Neuronal stem cell (in vitro differentiated cells): ENCODE data around the gene NDUFB7.
"Not testable (repeated sequence)": the region's sequence is repeated elsewhere in the genome, so short reads cannot be mapped to it uniquely, and the experiment has no call there.

Source experiments
- DNase-seq: peaks from one replicate; pipeline ENCODE4 v3.0.0-alpha.2; 2013; ENCODE audit warnings: low spot score
- H2AFZ ChIP-seq: one replicate; pipeline ENCODE4 v1.6.1; 2013; ENCODE audit warnings: mild to moderate bottlenecking, low read length, inconsistent platforms
- H2AK5ac ChIP-seq: 2 replicates; pipeline ENCODE4 v1.6.1; 2013; ENCODE audit warnings: low read depth, mild to moderate bottlenecking, inconsistent platforms, low read length, moderate library complexity, mixed read lengths
- H2BK120ac ChIP-seq: 2 replicates; pipeline ENCODE4 v1.6.1; 2013; ENCODE audit warnings: low read depth, mild to moderate bottlenecking, inconsistent platforms, low read length, moderate library complexity, mixed read lengths
- H2BK12ac ChIP-seq: one replicate; pipeline ENCODE4 v1.6.1; 2013; ENCODE audit warnings: low read length, inconsistent platforms
- H2BK15ac ChIP-seq: 2 replicates; pipeline ENCODE4 v1.6.1; 2013; ENCODE audit warnings: mild to moderate bottlenecking, low read length, inconsistent platforms, mixed read lengths
- H2BK5ac ChIP-seq: one replicate; pipeline ENCODE4 v1.6.1; 2013; ENCODE audit warnings: inconsistent platforms, mild to moderate bottlenecking, low read length, moderate library complexity
- H3K14ac ChIP-seq: one replicate; pipeline ENCODE4 v1.6.1; 2013; ENCODE audit warnings: low read length, inconsistent platforms
- H3K18ac ChIP-seq: 2 replicates; pipeline ENCODE4 v1.6.1; 2013; ENCODE audit warnings: low read length, inconsistent platforms
- H3K23ac ChIP-seq: 2 replicates; pipeline ENCODE4 v1.6.1; 2013; ENCODE audit warnings: low read depth, mild to moderate bottlenecking, mixed read lengths, low read length, inconsistent platforms; ENCODE audit not compliant: poor library complexity
- H3K27ac ChIP-seq: replicated peaks from 3 replicates; pipeline ENCODE4 v1.5.1; 2013; ENCODE audit warnings: low read length, inconsistent platforms
- H3K27me3 ChIP-seq, 3 experiments: 2 replicates each; pipeline ENCODE4 v1.6.1; 2013; ENCODE audit warnings: low read length in 3 of 3, mild to moderate bottlenecking in 2 of 3, inconsistent platforms in 1 of 3, low read depth in 1 of 3, mixed read lengths in 1 of 3, moderate library complexity in 1 of 3; ENCODE audit not compliant: control insufficient read depth in 3 of 3, insufficient read depth in 3 of 3
- H3K36me3 ChIP-seq, 2 donors: replicated peaks in 1 of 2; 2 replicates each; pipeline ENCODE4 v1.6.1; 2013; ENCODE audit warnings: low read length in 2 of 2; ENCODE audit not compliant: control insufficient read depth in 2 of 2, insufficient read depth in 2 of 2
- H3K4ac ChIP-seq: 2 replicates; pipeline ENCODE4 v1.6.1; 2013; ENCODE audit warnings: inconsistent platforms, mild to moderate bottlenecking, low read length, moderate library complexity
- H3K4me1 ChIP-seq, 2 donors: 1 replicate in 1 of 2; 2 replicates in 1 of 2; pipeline ENCODE4 v1.6.1; 2013; ENCODE audit warnings: low read length in 2 of 2, low read depth in 1 of 2; ENCODE audit not compliant: control insufficient read depth in 2 of 2, insufficient read depth in 1 of 2
- H3K4me2 ChIP-seq: one replicate; pipeline ENCODE4 v1.6.1; 2013; ENCODE audit warnings: mild to moderate bottlenecking, low read length, inconsistent platforms; ENCODE audit not compliant: insufficient read depth, poor library complexity, severe bottlenecking
- H3K4me3 ChIP-seq, 2 donors: 2 replicates each; pipeline ENCODE4 v1.5.1; 2013; ENCODE audit warnings: low read length in 2 of 2, mild to moderate bottlenecking in 2 of 2, inconsistent platforms in 1 of 2, moderate library complexity in 1 of 2
- H3K79me1 ChIP-seq: one replicate; pipeline ENCODE4 v1.6.1; 2013; ENCODE audit warnings: low read depth, mild to moderate bottlenecking, inconsistent platforms, low read length, moderate library complexity
- H3K9ac ChIP-seq: one replicate; pipeline ENCODE4 v1.6.1; 2013; ENCODE audit warnings: mild to moderate bottlenecking, low read depth, low read length, inconsistent platforms; ENCODE audit not compliant: poor library complexity
- H3K9me3 ChIP-seq, 2 donors: replicated peaks in 1 of 2; 2 replicates each; pipeline versions ENCODE3 to v1.6.1; 2013; ENCODE audit warnings: low read length in 2 of 2, mild to moderate bottlenecking in 2 of 2, inconsistent platforms in 1 of 2, low read depth in 1 of 2, mixed read lengths in 1 of 2, moderate library complexity in 1 of 2; ENCODE audit not compliant: control insufficient read depth in 2 of 2, insufficient read depth in 1 of 2
- H4K8ac ChIP-seq: one replicate; pipeline ENCODE4 v1.6.1; 2013; ENCODE audit warnings: low read depth, mild to moderate bottlenecking, inconsistent platforms, low read length, moderate library complexity
- H4K91ac ChIP-seq: one replicate; pipeline ENCODE4 v1.6.1; 2013; ENCODE audit warnings: low read length, low read depth, mild to moderate bottlenecking, inconsistent platforms; ENCODE audit not compliant: poor library complexity
- WGBS, 2 donors: extraction: QIAGEN DNeasy Blood & Tissue Kit; methylation state at CpG; one replicate each; pipeline ENCODE4 v1.1.7; 2013; ENCODE audit warnings: missing lambda C conversion rate in 2 of 2, mixed read lengths in 1 of 2; ENCODE audit not compliant: insufficient read length in 2 of 2, insufficient replicate concordance in 1 of 2; ENCODE audit errors: extremely low coverage in 2 of 2; 5-methylcytosine and 5-hydroxymethylcytosine counted together

The NDUFB7 gene

GRCh38 chr19:14595558-14595957 is 23.7 kb upstream of the NDUFB7 start:
- no peak overlapping the region for H2BK12ac ChIP-seq
- no peaks in the 10 kb centered on the region for H3K36me3 ChIP-seq
- no peak overlapping the region for H3K4ac ChIP-seq
- no peak overlapping the region for H3K14ac ChIP-seq
- H2AFZ ChIP-seq, result no peak overlapping the region
- H3K4me1 ChIP-seq, result no peaks in the 10 kb centered on the region
- H3K9me3 ChIP-seq, result peaks cover 5 to 24% of the 10 kb centered on the region in 2 donors
- 100% methylated on average over 3 of the region's 3 CpGs for WGBS, 2 donors
- H3K4me3 ChIP-seq, result peak overlapping the region in 1 of 2 donors; percentile 51
- no peak overlapping the region for H2AK5ac ChIP-seq
- H3K79me1 ChIP-seq, result no peaks in the 10 kb centered on the region
- DNase-seq, result no peak
- no peak overlapping the region for H3K18ac ChIP-seq
- H4K91ac ChIP-seq, result no peak overlapping the region
- H3K27ac ChIP-seq, result no peak overlapping the region
- no peak overlapping the region for H2BK15ac ChIP-seq
- peaks cover 0 to 3% (median 0%) of the 10 kb centered on the region in 3 experiments for H3K27me3 ChIP-seq
- H2BK120ac ChIP-seq, result no peak overlapping the region
- no peak overlapping the region for H3K4me2 ChIP-seq
- no peak overlapping the region for H2BK5ac ChIP-seq
- no peak overlapping the region for H4K8ac ChIP-seq
- no peak overlapping the region for H3K9ac ChIP-seq
- no peak overlapping the region for H3K23ac ChIP-seq

- H3K27ac ChIP-seq, H2AFZ ChIP-seq, H2BK120ac ChIP-seq, H2BK12ac ChIP-seq, H3K79me1 ChIP-seq, H2BK15ac ChIP-seq, H3K14ac ChIP-seq, H3K4me1 ChIP-seq, H3K23ac ChIP-seq, H3K4me2 ChIP-seq, H3K9me3 ChIP-seq, H3K9ac ChIP-seq, H3K18ac ChIP-seq, H4K91ac ChIP-seq, H2BK5ac ChIP-seq, H2AK5ac ChIP-seq, H3K27me3 ChIP-seq, H4K8ac ChIP-seq, H3K4me3 ChIP-seq, H3K4ac ChIP-seq, H3K36me3 ChIP-seq, DNase-seq: not testable (repeated sequence)
- WGBS, 2 donors, result no CpG with 5 or more reads among the region's 4 CpGs
These were observed 17.6 kb upstream of the NDUFB7 start for GRCh38 chr19:14589433-14589832.

- not testable (repeated sequence) for H3K4me2 ChIP-seq, H3K27ac ChIP-seq, H3K4me3 ChIP-seq, H3K36me3 ChIP-seq, H3K18ac ChIP-seq, H3K9me3 ChIP-seq, H2AK5ac ChIP-seq, H2BK12ac ChIP-seq, H3K27me3 ChIP-seq, H2BK5ac ChIP-seq, H3K4ac ChIP-seq, H2BK120ac ChIP-seq, H3K79me1 ChIP-seq, H2AFZ ChIP-seq, H3K14ac ChIP-seq, H3K9ac ChIP-seq, H3K23ac ChIP-seq, H2BK15ac ChIP-seq, DNase-seq, H4K91ac ChIP-seq, H3K4me1 ChIP-seq, H4K8ac ChIP-seq
- no CpG with 5 or more reads among the region's 3 CpGs for WGBS, 2 donors
These were observed 13.3 kb upstream of the NDUFB7 start for GRCh38 chr19:14585187-14585586.

GRCh38 chr19:14584372-14584771 is 12.5 kb upstream of the NDUFB7 start:
- H4K8ac ChIP-seq, H3K18ac ChIP-seq, H3K36me3 ChIP-seq, H3K4me1 ChIP-seq, H3K27ac ChIP-seq, H3K79me1 ChIP-seq, DNase-seq, H3K4ac ChIP-seq, H2BK5ac ChIP-seq, H3K9ac ChIP-seq, H2BK120ac ChIP-seq, H2BK15ac ChIP-seq, H2AFZ ChIP-seq, H3K27me3 ChIP-seq, H4K91ac ChIP-seq, H2BK12ac ChIP-seq, H3K4me2 ChIP-seq, H3K23ac ChIP-seq, H3K4me3 ChIP-seq, H2AK5ac ChIP-seq, H3K14ac ChIP-seq, H3K9me3 ChIP-seq: not testable (repeated sequence)
- no CpG with 5 or more reads among the region's 5 CpGs for WGBS, 2 donors
